Astrocyte (in vitro differentiated cells and primary cell): ENCODE data around the gene CNOT11.

ENCODE experiments used
- CTCF ChIP-seq: IDR thresholded peaks from 2 replicates; pipeline ENCODE4 v1.5.1; 2011; ENCODE audit warnings: low read depth, mild to moderate bottlenecking, inconsistent platforms, low read length, moderate library complexity; ENCODE audit not compliant: insufficient read depth
- EZH2 ChIP-seq: IDR thresholded peaks from 2 replicates; pipeline ENCODE4 v1.6.1; 2012; ENCODE audit warnings: mild to moderate bottlenecking, low read length, inconsistent platforms; ENCODE audit not compliant: insufficient read depth

GRCh38 chr2:101258804-101259203 is 6.1 kb downstream of the CNOT11 start:
- TF ChIP-seq CTCF, result no peak
- no peak for TF ChIP-seq EZH2
